Hippocampal formation (tissue), 2 donors: ENCODE data around the gene UBXN6.

Experiments used
- DNase-seq, 2 donors: peaks; one replicate each; lab custom pipeline; 2025; lab: John Stamatoyannopoulos, UW

The UBXN6 gene, protein sequence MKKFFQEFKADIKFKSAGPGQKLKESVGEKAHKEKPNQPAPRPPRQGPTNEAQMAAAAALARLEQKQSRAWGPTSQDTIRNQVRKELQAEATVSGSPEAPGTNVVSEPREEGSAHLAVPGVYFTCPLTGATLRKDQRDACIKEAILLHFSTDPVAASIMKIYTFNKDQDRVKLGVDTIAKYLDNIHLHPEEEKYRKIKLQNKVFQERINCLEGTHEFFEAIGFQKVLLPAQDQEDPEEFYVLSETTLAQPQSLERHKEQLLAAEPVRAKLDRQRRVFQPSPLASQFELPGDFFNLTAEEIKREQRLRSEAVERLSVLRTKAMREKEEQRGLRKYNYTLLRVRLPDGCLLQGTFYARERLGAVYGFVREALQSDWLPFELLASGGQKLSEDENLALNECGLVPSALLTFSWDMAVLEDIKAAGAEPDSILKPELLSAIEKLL

DNA sequence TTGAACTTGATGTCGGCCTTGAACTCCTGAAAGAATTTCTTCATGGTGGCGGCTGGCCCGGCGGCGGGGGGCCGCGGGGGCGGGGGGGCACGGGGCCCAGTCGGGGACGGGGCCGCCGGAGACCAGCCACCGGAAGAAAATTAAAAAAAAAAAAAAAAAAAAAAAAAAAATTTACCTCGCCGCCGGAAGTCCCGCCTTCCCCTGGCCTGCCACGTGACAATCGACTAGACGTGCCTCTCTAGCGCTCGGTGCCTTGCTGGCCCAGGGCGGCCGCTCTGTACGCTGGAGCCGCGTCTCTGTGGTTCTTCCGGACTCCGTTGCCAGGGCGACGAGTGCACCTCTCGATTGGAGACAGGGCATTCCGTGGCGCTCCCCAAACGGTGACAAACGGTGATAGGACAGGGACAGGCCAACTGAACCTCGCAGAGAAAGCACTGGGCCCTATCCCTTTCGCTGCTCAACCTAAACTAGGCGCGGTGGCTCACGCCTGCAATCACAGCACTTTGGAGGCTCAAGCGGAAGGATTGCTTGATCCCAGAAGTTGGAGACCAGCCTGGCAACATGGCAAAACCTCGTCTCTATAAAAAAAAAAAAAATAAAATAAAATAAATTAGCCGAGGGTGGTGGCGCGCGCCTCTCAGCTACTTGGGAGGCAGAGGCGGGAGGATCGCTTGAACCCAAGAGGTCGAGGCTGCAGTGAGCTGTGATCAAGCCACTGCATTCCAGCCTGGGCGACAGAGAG lies at the start of gene UBXN6:
Gene UBXN6, minus strand, starts transcription at position 141 of the 742 bp plus-strand sequence. Its CDS starts 97 bp downstream, at position 44.
- DNase-seq = peak; percentile 93 to 96

DNA sequence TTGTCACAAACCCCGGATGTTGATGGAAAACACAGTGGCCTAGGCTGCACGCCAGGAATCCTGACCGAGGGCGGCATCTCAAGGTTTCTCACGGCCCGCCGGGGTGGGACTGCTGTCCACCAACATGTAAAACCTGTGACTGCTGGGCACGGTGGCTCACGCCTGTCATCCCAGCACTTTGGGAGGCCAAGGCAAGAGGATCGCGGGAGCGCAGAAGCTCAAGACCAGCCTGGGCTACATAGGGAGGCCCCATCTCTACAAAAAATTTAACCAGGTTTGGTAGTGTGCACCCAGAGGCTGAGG lies 49.5 kb upstream of the UBXN6 start:
- DNase-seq = no peak

DNA sequence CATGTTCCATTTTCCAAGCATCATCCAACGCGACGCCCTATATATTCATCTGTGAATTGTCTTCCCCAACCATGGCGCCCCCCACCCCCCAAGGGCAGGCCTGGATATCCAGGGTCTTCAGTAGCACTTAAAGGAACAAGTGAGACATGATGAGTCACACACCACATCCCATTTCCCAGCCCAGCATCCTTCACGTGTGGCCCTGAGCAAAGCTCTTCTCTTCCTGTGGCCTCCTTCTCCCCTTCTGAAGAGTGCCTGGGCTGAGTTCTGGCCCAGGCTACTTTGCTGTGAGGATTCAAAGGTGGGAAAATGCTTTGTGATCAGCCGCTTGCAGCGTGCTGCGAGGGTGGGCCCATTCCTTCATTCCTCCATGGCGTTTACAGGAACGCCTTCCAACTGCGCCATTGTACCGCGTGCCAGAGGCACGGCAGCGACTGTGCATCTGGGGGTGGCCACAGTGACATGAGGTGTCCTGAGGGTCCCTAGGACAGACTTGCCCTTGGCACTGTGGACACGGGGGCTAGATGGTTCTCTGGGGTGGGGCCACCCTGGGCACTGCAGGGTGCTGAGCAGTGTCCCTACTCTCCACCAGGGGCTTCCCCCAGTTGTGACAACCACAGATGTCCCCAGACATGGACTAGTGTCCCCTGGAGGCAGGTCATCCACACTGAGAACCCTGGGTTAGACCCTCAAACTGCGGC lies 49.0 kb upstream of the UBXN6 start:
- no peak for DNase-seq

DNA sequence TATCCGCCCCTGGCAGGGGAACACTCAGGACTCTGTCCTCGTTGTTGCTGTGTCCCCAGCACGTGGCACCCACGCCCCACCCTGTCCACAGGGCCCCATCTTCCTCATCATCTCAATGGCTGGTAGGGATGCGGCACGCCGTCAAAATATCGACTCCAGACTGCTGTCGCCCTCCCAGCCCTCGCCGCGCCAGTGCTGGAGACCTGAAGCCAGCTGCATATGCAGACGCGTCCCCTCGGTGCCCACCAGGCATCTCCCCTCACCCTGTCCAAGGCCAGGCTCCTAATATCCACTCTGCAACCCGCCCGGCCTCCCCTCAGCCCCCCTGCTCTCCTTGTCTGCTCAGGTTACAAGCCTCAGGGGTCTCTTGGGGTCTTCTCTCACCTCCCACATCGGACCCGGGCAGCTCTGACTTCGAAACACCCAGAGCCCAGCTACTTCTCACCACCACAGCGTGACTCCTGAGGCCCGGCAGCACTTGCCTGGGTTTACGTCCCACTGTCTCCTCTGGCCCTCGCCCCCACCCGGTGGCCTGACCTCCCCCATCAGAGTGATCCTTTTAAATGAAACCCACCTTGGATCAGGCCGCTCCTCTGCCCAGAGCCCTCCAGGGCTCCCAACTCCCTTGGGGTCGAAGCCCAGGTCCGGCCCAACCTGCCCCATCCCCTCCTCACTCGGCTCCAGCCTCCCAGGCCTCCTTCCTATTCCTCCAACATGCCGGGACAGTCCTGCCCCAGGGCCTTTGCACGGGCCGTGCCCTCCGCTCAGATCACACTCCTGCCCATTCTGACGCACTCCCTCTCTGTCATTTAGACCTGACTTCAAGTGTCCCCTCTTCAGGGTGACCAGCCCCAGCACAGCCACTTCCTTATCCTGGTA lies 48.2 kb upstream of the UBXN6 start:
- no peak for DNase-seq

DNA sequence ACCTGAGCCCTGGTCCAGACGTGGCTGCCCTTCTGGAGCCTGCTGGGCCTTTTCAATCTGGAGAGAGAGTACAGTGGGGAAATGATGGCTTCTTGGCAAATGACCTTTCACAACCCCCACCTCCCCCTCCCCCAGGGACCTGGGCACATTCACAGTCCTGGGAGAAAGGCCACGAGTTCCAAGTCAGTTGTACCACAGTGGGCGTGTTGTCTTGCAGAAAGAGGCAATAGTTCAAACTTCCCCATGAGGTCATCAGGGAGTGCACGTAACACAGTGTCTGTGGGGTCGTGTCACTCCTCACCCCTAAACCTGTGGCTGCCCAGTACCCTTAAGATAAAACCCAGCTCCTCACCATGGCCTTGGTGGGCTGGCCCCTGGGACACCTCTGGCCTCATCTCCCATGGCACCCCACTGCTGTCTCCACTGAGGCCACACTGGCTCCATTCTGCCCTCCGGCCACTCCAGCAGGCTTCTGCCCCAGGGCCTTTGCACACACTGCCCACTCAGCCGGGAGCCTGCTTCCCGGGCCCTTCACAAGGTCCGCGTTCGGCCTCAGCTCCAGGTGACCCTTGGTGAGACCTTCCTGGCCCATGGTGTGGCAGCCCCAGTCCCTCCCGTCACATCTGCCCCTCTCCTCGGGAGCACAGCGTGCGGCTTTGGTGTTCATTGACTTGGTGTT lies 47.4 kb upstream of the UBXN6 start:
- no peak for DNase-seq

DNA sequence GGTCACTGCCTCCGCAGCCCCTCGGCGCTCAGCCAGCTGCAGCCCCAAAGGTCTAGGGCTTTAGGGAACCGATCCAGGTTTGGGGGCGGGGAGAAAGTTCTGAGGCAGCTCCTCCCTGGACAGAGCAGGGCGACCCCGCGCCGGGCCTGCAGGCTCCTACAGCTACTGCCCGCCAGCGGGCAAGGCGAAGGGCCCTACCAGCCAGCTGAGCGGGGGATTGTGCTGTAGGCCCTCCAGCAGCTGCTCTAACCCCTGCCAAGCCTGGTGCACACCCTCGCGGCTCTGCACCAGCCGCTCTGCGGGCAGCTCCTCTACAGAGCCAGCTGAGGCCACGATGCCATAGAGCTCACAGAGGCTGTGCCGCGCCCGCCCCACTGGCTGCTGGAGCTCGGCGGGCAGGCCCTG lies 46.7 kb upstream of the UBXN6 start:
- peak; percentile 17 to 26 for DNase-seq

DNA sequence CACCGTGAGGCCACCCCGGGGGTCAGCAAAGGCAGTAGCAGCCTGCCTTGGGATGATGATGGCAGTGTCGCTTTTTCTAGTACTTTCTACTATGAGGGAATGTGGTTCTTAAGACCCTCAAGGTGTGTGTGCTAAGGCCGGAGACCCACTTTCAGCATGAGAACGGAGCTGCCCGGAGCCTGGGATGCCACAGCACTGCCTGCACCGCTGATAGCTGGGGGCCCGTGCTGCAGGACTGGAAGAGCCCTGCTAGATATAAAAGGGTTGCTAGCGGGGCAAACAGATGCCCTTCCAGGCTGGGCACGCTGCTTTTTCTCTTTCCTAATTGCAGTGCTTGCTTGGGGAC lies 46.2 kb upstream of the UBXN6 start:
- no peak for DNase-seq

DNA sequence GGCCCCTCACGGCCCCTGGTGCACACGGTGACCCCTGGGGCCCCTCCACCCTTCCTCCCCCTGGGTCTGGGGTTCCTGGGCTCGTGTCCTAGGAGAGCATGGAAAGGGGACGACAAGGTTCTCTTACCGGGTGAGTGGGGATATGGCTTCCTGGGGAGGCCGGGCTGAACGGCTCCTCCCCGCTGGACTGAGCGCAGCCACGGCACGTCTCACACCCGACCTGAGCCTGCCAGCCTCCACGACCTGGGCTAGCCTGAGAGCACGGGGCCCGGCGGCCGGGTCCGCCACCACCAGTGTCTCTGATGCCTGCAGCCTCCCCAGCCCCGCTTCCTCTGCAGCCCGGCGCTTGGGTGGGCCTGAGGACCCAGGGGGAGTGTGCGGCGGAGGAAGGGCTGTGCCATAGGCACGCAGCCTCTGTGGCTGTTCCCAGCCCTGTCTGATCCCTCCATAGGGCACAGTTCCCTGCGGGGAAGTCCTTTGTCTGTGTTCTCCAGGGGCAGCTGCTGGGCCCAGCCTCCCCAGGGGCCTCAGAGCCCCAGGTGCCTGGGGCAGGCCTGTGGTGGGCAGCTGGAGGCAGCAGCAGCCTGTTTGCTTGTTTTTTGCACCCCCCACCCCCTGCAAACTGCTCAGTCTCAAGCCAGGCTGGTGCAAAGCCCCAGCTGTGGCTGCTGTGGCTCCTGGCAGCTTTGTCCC lies 45.7 kb upstream of the UBXN6 start:
- no peak for DNase-seq

DNA sequence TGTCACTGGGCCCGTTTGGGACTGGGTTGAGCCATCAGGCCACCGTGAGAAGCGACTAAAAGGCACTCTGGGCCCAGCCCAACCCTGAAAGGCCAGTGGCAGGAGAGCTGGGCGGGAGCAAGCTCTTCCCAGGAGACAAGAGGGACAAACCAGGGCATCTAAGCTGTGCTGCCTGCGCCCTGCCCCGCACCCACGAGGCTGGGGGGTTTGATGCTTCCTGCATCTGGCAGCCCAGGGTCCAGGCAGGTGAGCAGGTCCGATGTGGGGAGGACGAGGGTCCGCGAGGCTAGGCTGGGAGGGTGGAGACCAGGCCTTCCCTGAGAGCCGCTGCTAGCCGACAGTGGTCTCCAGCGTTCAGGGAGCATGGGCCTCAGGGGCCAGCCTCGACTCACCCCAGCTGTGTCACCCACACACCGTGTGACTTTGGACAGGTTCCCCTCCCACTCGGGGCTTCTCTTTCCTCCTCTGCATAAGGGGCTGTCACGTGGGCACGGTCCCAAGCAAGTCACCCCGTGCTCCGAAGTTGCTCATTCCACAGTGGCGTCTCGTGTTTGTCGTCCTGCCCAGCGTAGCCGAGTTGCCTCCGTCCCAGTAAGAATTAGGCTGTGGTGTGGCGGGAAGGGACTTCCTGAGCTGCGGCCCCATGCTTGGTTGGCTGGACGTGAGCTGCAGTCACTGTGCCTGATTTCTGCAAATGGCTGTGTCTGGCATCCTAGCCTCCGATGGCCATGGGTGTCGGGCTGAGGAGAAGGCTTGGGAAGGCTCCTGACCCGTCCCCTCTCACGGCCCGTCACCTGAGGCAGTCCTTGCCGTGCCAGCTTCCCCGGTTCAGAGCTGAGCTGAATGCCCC lies 44.9 kb upstream of the UBXN6 start:
- DNase-seq = no peak

DNA sequence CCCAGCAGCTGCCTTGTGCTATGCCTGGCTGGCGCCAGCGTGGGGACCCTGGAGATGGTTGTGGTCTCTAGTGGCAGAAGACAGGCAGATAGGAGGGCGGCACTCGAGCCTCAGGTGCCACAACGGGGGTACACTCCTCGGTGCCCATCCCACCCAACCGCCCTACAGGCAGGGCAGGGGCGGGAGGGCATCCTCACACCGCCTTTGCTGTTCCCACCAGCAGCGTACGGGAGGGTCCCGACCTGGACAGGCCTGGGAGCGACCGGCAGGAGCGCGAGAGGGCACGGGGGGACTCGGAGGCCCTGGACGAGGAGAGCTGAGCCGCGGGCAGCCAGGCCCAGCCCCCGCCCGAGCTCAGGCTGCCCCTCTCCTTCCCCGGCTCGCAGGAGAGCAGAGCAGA lies 44.1 kb upstream of the UBXN6 start:
- no peak for DNase-seq

DNA sequence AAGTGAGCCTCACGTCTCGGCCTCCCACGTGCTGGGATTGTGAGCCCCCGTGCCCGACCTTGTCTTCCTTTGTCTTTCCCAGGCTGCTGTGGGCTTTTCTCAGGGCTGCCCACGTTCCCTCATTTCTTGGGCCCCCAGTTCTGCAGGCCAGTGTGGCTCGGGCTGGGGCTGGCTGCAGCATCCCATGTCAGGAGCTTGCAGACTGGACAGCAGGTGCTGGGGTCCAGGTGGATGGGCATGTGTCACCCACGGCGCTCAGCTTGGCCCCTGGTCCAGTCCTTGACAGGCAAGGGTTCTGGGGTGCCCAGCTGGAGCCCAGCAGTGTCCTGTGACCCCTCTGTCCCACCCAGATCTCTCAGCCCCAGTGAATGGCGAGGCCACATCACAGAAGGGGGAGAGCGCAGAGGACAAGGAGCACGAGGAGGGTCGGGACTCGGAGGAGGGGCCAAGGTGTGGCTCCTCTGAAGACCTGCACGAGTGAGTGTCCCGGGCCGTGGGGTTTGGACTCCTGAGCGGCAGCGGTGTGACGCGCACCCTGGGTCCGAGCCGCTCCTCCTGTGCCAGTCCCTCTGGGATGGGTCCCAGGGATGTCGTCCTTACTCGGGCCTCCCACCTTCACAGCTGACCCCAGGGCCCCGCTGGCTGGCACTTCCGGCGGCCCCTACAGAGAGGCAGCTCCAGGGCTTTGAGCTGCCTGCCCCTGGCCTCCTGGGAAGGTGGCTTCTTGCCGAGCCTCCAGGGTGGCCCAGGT lies 43.4 kb upstream of the UBXN6 start:
- DNase-seq = no peak

DNA sequence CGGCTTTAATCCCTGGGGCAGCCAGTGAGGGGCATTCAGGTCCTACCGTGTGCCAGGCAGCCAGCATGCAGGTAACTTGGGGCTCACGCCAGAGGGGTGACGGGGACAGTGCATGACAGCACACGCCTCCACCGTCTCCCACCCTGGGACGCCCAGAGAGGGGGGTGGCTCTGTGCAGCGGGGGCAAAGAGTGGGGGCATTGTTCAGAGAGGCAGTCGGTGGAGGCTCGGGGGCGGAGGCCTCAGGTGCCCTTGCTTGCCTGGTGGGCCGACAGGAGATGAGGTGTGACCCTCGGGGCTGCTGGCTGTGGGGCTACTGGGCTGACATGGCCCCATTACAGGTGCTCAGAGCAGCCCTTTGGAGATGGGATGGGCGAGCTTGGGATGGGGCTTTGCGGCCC lies 42.3 kb upstream of the UBXN6 start:
- no peak for DNase-seq

DNA sequence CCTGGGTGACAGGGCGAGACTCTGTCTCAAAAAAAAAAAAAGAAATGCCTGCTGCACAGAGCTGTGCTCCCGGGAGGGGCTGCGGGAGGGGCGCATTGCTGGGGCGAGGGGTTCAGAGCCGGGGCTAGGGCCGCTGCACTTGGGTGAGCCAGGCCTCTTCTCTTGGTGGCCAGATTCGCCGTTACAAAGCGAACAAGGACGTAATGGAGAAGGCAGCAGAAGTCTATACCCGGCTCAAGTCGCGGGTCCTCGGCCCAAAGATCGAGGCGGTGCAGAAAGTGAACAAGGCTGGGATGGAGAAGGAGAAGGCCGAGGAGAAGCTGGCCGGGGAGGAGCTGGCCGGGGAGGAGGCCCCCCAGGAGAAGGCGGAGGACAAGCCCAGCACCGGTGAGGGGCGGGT lies 41.7 kb upstream of the UBXN6 start:
- no peak for DNase-seq

DNA sequence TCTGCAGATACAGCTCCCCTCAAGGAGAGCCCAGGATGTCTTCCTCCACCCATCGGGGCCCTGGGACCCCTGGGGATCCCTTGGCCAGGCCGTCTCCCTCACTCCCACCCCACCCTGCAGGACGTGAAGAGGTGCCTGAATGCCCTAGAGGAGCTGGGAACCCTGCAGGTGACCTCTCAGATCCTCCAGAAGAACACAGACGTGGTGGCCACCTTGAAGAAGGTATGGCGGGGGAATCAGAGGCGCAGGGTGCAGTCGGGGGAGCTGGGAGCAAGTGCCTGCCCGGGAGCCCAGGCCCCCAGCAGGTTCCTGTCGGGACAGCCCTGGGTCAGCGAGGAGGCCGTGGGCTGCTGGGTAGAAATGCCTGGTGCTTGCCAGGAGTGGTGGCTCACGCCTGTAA lies 41.1 kb upstream of the UBXN6 start:
- DNase-seq = no peak

DNA sequence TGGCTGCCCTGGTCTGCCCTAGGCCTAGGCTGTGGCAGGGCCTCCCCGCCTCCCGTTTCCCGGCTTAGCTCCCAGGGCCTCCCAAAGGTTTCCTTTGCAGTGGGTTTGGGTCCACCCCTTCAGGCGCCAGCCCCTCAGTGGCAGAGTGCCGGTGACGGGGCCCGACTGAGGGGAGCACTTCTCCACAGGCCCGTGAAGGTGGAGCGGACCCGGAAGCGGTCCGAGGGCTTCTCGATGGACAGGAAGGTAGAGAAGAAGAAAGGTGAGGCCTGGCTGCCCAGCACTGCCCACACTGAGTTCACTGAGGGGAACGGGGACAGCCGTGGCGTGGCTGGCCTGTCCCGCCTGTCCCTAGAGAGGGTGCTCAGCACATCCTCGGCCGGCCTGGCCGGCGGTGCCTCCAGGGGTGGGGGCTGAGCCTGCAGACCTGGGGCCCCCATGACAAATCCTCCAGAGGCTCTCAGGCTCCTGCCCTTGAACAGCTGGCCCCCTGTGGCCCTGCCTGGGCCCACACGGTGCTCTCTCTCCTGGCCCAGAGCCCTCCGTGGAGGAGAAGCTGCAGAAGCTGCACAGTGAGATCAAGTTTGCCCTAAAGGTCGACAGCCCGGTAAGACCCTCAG lies 40.3 kb upstream of the UBXN6 start:
- DNase-seq = no peak

DNA sequence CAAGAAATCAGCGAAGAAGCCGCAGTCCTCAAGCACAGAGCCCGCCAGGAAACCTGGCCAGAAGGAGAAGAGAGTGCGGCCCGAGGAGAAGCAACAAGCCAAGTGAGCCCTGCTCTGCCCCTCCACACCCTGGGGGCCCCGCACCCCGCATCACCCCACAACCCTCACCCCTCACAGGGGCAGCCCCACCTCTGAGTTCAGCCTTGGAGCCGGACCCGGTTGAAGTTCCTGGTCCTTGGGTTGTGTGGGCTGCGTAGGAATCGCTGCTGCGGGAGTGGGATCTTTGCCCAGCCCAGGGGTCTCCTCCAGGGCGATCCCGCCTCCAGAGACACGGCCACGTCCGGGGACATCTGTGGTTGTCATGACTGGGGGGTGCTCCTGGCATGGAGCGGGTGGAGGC lies 38.7 kb upstream of the UBXN6 start:
- DNase-seq = no peak

DNA sequence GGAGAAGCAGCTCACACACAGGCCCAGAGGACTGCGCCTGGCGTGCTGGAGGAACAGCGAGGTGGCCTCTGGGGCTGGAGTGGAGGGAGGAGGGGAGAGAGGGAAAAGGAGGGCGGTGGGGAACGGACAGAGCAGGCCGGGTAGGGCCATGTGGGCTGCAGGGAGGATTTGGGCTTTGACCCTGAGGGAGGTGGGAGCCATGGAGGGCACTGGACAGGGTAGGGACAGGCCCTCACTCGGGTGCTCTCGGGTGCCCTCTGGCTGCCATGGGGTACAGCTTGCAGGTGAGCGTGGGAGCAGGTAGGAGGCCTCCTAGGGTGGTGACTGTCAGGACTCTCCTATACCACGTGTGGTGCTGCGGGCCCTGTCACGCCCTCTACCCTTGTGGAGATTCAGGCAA lies 37.9 kb upstream of the UBXN6 start:
- no peak for DNase-seq

DNA sequence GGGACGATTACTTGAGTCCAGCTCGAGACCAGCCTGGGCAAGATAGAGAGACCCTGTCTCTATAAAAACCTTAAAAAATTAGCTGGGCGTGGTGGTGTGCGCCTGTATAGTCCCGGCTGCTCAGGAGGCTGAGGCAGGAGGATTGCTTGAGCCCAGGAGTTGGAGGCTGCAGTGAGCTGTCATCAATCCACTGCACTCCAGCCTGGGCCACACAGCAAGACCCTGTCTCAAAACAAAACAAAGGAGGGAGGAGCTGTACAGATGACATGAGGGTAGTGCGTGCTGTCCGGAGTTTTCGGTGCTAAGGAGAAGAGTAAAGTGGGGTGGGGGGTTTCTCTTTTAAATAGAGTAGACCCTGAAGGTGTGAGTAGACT lies 37.1 kb upstream of the UBXN6 start:
- DNase-seq = no peak
